Fibroblast of mammary gland (primary cell): ENCODE measurements around the gene SLC38A8.

Experiments
- DNase-seq: peaks from one replicate; pipeline ENCODE4 v3.0.0-alpha.2; 2010; ENCODE audit warnings: low read depth
- H3K4me3 ChIP-seq: 2 replicates; pipeline ENCODE4 v1.5.1; 2011; ENCODE audit warnings: low read depth, mild to moderate bottlenecking, low read length, moderate library complexity; ENCODE audit not compliant: control insufficient read depth
- CTCF ChIP-seq: conservative IDR thresholded peaks from 2 replicates; pipeline ENCODE4 v1.5.1; 2011; ENCODE audit warnings: low read depth, low read length, inconsistent platforms; ENCODE audit not compliant: control insufficient read depth, insufficient read depth

The SLC38A8 gene

GRCh38 chr16:84042308-84042878 lies at the start of gene SLC38A8:
Gene SLC38A8 (minus strand): TSS chr16:84042795. CDS start chr16:84042157, 638 bp downstream.
- DNase-seq, result no peak
- no peak for TF ChIP-seq CTCF
- H3K4me3 ChIP-seq, result no peak within 1 kb of the TSS

DNA sequence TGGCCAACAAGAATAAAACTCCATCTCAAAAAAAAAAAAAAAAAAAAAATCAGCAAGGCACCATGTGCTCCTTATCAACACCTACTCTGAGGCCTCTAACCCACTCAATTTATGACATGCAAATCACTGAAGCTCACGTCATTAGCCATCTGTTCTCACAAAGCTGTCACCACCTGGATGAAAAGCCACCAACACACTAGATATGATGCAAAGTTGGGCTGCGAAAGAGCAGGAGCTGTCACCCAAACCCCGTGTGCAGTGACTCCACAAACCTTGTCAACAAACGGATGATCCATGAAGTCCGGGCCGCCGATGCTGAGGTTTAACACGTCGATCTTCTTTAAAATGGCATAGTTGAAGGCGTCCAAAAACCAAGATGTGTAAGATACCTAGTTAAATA lies 48.9 kb upstream of the SLC38A8 start:
- no peak for DNase-seq
- no peak overlapping the region for H3K4me3 ChIP-seq
- no peak for TF ChIP-seq CTCF

DNA sequence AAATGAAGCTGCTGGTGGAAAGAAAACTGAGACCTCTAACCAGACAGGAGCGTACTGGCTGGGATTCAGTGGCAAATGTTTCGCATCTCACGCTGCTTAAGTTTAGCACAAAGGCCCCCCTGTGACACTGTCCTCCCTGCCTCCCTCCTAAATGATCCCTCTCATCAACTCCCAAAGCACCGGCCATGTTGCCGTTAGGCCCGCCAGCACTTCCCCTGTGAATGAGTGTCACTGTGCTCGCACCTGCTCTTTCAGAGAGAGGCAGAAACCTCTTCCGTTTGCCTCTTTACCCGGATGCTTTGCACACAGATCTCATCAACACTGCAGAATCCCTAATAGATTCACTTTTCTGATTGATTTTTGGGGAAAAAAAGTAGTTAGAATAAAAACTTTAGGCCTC lies 47.6 kb upstream of the SLC38A8 start:
- no peak overlapping the region for H3K4me3 ChIP-seq
- no peak for TF ChIP-seq CTCF
- DNase-seq, result no peak

DNA sequence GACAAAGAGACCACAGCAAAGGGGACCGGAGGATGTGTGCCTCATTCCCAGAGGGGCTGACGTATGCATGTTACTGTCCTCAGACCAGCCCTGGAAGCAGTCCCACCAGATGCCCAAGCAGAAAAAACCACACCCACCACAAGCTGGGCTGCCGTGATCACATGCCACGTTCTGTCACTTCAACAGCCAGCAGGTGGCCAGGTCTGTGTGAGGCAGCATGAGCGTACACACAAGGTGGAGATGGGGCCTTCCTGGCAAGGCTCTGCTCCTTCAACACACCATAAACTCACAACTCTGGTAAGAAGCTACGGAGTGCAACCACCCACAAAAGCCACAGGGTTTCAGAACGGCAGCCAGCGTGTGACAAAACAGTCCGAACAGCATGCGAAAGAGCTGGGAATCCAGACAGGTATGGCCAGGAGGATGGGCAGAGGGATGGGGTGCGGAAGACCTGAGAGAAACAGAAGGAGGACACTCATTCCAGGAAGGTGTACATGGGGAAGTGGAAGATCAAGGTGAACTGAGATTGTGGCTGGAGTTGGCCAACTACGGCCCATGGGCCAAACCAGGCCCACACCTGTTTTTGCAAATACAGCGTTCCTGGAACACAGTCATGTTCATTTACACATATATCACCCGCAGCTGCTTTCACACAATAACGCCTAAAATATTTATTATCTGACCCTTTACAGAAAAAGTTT lies 46.2 kb upstream of the SLC38A8 start:
- no peak for DNase-seq
- no peak overlapping the region for H3K4me3 ChIP-seq
- no peak for TF ChIP-seq CTCF

- TF ChIP-seq CTCF, result no peak
- H3K4me3 ChIP-seq, result no peak overlapping the region
- DNase-seq, result no peak
Observed at GRCh38 chr16:84087466-84088151, 45.0 kb upstream of the SLC38A8 start.

DNA sequence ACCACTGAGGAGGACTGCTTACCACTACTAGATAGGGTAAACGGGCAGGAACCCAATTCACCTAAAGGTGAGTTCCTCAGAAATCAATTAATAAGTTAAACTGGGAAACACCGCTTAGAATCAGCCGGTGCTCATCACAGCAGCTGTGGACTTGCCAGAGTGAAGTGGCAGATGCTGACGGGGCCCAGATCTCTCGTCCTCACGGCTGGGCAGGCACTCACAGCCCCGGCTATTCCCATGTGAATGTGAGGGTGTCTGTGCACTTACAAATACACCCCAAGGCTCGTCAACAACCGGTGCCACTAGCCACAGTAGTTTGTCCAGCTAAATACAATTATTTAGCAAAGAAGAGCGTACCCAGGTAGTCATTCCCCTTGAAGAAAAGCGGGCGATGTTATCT lies 44.4 kb upstream of the SLC38A8 start:
- H3K4me3 ChIP-seq, result no peak overlapping the region
- no peak for TF ChIP-seq CTCF
- DNase-seq, result no peak
